RPMI7951 (cell line): ENCODE results near the gene KRT222. TPM values are rescaled to one million over a fixed set of nuclear protein-coding genes. Genes with fewer than 3 reads are reported as not detected.
A peak's percentile ranks its signal among the peaks of the same experiment; 100 is the strongest.

Experiments used
- DNase-seq: peaks from one replicate; pipeline ENCODE4 v3.0.0-alpha.2; 2012; ENCODE audit warnings: low read depth
- total RNA-seq: library from RNA; depleted of rRNA; stranded (reverse); fragments of >200 nt; shearing (Covaris generic); gene quantifications from 2 replicates; pipeline ENCODE4 v1.2.3, GENCODE V29; 2014; rRNA removed

Gene KRT222
- total RNA-seq, 1 experiment from 2014 or later = not detected

GRCh38 chr17:40615068-40615840, 49.7 kb downstream of the KRT222 start:
- peak; percentile 47 for DNase-seq

- no peak for DNase-seq
Observed at GRCh38 chr17:40614431-40615067, 50.4 kb downstream of the KRT222 start.

GRCh38 chr17:40613467-40614154, 51.4 kb downstream of the KRT222 start:
- no peak for DNase-seq

- no peak for DNase-seq
Observed at GRCh38 chr17:40612599-40613244, 52.3 kb downstream of the KRT222 start.

GRCh38 chr17:40611840-40612474, 53.0 kb downstream of the KRT222 start:
- DNase-seq = no peak

GRCh38 chr17:40610359-40610758, 54.6 kb downstream of the KRT222 start:
- DNase-seq = no peak

- no peak for DNase-seq
Observed at GRCh38 chr17:40608061-40608581, 56.9 kb downstream of the KRT222 start.

- DNase-seq = no peak
Observed at GRCh38 chr17:40607641-40608040, 57.3 kb downstream of the KRT222 start.

- DNase-seq = no peak
Observed at GRCh38 chr17:40606548-40607353, 58.2 kb downstream of the KRT222 start.

- no peak for DNase-seq
Observed at GRCh38 chr17:40605306-40605705, 59.7 kb downstream of the KRT222 start.

Other genes starting within 250 kb of the KRT222 start
- gene TOP2A, start 247.3 kb downstream of the KRT222 start, total RNA-seq = 303 and 315 TPM in 2 replicates
- 2.3 and 2.8 TPM in 2 replicates for gene IGFBP4, start 221.7 kb downstream of the KRT222 start, total RNA-seq
- gene TNS4, start 163.6 kb downstream of the KRT222 start, total RNA-seq = not detected in 2 replicates
- gene CCR7, start 99.7 kb downstream of the KRT222 start, total RNA-seq = not detected in 2 replicates
- 64.8 and 90.4 TPM in 2 replicates for gene SMARCE1, start 17.4 kb downstream of the KRT222 start, total RNA-seq
- gene KRT24, start 38.6 kb upstream of the KRT222 start, total RNA-seq = not detected in 2 replicates
- not detected in 2 replicates for gene KRT25, start 90.2 kb upstream of the KRT222 start, total RNA-seq
- gene KRT26, start 107.0 kb upstream of the KRT222 start, total RNA-seq = not detected in 2 replicates
- not detected in 2 replicates for gene KRT27, start 117.4 kb upstream of the KRT222 start, total RNA-seq
- not detected in 2 replicates for gene KRT28, start 134.8 kb upstream of the KRT222 start, total RNA-seq
- 19.7 and 26.7 TPM in 2 replicates for gene KRT10, start 157.4 kb upstream of the KRT222 start, total RNA-seq
- gene KRT12, start 202.0 kb upstream of the KRT222 start, total RNA-seq = not detected in 2 replicates
- not detected in 2 replicates for gene KRT20, start 220.1 kb upstream of the KRT222 start, total RNA-seq